GM21786 (cell line): ENCODE measurements around the gene ZNF525.
A peak's percentile ranks its signal among the peaks of the same experiment; 100 is the strongest.
"Not testable (repeated sequence)": the region's sequence is repeated elsewhere in the genome, so short reads cannot be mapped to it uniquely, and the experiment has no call there.

Source experiments
- ATAC-seq: cut with Tn5 transposase; IDR thresholded peaks from one replicate; pipeline ENCODE4 v1.9.1; 2021; ENCODE audit not compliant: unreplicated experiment

Gene ZNF525

DNA sequence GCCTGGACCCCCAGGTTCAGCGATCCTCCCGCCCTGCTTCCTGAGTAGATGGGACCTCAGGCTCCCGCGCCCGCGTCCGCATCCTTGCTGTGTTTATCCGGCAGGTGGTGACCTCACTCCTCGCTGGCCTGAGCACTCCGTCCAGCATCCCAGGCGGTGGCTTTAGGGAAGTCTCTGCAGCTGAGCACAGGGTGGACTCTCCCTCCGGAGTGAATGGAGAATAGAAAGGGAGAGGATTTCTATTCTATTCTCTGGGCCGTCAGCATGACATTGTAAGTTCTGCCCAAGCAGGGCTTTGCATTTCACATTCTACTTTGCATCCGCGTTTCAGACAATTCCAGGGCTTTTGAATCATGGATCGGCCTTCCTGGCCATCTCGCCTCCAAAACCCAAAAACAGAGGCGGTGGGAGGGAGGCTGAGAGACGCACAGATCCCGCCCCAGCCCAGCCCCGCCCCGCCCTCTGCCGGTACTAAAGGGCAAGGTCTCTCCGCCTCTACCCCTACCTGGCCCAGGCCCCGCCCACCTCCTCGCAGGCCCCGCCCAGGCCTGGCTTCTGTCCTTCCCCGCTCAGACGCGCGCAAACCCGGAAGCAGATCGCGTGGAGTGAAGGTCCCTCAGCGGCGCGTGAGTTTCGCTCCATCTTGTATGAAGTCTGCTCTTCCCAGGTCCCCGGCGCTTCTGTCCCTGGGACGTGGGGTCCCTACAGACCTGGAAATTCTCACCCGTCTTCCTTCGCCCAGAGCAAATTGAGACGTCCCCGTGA, at the start of gene ZNF525:
ZNF525 (plus strand) TSS at position 572 of the 765 bp plus-strand sequence. CDS start 6,577 bp downstream, outside the sequence.
- peak; percentile 99 for ATAC-seq

DNA sequence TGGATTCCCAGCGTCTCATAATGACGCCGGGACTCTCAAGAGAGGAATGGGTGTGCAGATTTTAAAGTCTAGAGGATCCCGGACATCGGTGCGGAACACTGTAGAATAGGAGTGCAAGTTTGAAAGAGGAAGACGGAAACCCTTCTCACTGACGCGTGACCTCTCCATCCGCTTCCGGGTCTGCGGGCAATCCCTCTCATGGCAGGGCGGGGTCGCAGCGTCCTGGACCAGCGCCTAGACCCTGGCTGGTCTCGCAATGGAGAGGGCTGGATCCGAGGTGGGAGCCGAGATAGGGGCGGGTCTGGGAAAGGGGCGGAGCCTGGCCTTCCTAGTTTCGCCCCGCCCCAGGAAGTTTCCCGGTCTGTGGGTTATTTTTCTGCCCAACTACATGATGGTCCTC, 36.5 kb upstream of the ZNF525 start:
- ATAC-seq = no peak

GRCh38 chr19:53332484-53332883, 33.0 kb upstream of the ZNF525 start:
- ATAC-seq = no peak

DNA sequence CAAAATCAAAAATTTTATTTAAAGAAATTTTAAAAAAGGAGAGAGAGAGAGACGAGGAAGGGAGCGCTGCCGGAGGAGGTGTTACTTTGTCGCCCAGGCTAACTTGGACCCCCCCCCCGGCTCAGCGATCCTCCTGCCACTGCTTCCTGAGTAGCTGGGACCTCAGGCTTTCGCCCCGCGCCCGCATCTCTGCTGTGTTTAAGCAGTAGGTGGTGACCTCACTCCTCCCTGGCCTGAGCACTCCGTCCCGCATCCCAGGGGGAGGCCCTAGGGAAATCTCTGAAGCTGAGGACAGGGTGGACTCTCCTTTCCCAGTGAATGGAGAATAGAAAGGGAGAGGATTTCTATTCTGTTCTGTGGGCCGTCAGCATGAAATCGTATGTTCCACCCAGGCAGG, 32.4 kb upstream of the ZNF525 start:
- ATAC-seq = peak; percentile 18

DNA sequence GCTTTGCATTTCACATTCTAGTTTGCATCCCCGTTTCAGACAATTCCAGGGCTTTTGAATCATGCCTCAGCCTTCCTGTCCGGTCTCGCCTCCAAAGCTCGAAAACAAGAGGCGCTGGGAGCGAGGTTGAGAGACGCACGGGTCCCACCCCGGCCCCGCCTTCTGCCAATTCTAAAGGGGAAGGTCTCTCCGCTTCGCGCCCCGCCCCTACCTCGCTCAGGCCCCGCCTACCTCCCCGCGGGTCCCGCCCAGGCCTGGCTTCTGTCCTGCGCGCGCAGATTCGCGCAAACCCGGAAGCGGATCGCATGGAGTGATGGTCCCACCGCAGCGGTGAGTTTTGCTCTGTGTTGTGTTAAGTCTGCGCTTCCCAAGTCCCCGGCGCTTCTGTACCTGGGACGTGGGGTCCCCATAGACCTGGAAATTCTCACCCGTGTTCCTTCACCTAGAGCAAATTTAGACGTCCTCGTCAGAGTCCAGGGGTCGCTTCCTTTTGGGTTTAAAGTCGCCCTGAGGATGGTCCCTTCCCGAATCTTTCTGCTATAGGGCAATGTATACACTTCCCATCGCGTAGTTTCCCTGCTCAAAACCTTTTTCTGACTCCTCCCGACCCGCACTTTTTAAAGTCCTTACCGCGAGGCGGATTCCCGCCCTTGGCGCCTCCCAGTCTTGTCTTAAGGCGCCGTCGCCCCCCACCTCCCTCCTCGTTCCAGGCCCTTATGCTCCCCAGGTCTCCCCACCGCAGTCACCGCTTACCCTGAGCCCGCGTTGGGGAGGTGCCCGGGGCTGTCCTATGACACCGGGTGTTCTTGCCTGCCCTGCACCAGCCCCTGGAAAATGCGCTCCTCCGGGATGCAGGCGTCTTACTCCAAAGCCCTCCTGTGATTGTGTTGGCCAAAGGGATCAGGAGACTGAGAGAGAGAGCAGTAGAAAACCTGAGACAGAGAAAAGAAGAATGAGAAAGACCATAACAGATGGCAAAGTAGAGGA, 31.7 kb upstream of the ZNF525 start, which contains the start of gene ZNF845:
ZNF845 (plus strand) TSS at position 287 of the 987 bp plus-strand sequence. CDS start 7,559 bp downstream, outside the sequence.
- ATAC-seq = peak; percentile 94

DNA sequence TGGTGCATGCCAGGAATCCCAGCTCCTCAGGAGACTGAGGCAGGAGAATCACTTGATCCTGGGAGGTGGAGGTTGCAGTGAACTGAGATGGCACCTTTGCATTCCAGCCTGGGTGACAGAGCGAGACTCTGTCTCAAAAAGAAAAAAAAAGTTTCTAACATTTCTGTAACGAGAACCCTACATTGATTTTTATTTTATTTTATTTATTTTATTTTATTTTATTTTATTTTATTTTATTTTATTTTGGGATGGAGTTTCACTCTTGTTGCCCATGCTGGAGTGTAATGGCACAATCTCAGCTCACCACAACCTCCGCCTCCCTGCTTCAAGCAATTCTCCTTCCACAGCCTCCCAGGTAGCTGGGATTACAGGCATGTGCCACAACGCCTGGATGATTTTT, 21.1 kb upstream of the ZNF525 start:
- not testable (repeated sequence) for ATAC-seq

- ATAC-seq = no peak
Measured at GRCh38 chr19:53355739-53356138, 9.8 kb upstream of the ZNF525 start.

DNA sequence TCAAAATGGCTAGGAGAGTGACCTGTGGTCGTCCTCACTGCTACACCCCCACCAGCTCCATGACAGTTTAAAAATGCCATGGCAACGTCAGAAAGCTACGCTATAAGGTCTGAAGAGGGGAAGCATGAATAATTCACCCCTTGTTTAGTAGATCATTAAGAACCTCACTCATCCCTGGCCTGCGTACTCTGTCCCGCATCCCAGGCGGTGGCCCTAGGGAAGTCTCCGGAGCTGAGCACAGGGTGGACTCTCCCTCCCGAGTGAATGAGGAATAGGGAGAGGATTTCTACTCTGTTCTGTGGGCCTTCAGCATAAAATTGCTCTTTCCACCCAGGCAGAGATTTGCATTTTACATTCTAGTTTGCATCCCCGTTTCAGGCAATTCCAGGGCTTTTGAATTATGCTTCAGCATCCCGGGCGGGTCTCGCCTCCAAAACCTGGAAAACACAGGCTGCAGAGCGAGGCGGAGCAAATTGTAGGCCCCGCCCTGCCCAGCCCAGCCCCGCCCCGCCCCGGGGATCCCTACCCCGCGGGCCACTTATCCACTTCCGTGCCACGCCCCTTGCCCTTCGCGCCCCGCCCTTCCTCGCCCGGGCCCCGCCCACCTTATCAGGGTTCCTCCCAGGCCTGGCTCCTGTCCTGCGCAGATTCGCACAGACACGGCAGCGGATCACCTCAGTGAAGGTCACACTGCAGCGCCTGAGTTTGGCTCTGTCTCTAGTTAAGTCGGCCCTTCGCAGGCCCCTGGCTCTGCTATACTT, 7.5 kb upstream of the ZNF525 start:
- no peak for ATAC-seq

- not testable (repeated sequence) for ATAC-seq
Measured at GRCh38 chr19:53360056-53360455, 5.4 kb upstream of the ZNF525 start.

- ATAC-seq = peak; percentile 39
Measured at GRCh38 chr19:53365899-53366493, 491 bp downstream of the ZNF525 start.

DNA sequence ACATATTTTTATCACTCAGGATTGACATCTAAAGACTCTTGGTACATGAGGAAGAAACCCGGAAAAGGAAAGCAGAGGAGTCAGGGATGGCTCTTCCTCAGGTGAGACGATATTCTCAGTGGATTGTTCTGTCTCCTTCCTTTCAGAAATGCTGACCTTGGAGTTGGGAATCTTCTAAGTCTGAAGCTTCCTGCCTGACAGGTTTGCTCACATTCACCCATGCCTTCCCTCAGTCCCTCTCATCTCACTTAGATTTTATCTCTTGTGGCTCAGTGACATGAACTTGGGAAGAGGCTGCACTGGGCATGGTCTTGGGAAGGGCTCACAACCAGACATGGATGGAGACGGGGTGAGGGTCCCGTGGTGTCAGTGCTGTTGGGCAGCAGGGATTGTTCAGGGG, 6.7 kb downstream of the ZNF525 start:
- no peak for ATAC-seq

DNA sequence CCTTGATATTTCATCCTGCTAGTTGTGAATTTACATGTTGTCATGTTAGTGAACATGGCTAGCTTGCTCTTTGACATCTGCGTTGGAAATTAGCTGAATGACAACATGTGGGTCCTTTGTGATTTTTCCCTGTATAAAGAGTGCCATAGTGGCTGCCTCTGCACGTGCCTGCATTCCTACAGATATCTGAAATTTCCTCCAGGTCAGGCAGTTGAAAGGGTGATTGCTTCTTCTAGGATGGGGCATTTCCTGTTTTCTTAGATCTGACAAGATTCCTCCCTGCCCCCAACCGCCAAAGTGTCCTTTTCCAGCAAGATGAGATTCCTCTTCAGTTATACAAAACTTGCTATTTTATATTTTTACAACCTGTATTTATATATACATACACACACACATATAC, 8.8 kb downstream of the ZNF525 start:
- ATAC-seq = no peak

DNA sequence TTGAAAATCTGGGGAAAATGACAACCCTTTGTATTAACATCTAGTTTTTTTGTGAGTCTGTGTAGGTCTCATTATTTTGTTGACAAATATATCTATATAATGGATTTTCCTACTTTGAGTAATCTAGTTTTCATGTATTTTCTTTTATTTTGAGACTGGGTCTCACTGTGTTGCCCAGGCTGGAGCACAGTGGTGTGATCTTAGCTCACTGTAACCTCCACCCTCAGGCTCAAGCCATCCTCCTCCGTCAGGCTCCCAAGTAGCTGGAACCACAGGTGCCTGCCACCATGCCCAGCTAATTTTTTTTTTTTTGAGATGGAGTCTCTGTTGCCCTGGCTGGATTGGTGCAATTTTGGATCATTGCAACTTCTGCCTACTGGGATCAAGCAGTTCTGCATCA, 9.2 kb downstream of the ZNF525 start:
- ATAC-seq = no peak

- ATAC-seq = no peak
Measured at GRCh38 chr19:53381376-53381775, 15.9 kb downstream of the ZNF525 start.

DNA sequence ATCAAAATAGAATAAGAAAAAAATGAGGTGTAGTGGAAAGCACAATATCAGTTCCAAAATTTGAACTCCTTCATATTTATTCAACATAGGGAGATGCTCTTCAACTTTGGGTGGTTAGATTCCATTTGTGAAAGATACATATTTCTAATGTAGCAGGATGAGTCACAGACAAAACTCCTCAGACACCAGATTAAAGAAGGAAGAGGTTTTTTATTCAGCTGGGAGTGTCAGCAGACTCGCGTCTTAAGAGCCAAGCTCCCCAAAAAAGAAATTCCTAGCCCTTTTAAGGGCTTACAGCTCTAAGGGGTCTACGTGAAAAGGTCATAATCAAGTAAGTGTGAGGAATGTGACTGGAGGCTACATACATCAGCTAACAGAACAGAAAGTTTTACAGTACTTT, 22.7 kb downstream of the ZNF525 start:
- no peak for ATAC-seq

- no peak for ATAC-seq
Measured at GRCh38 chr19:53388904-53389303, 23.4 kb downstream of the ZNF525 start.

- ATAC-seq = no peak
Measured at GRCh38 chr19:53389571-53389970, 24.1 kb downstream of the ZNF525 start.

DNA sequence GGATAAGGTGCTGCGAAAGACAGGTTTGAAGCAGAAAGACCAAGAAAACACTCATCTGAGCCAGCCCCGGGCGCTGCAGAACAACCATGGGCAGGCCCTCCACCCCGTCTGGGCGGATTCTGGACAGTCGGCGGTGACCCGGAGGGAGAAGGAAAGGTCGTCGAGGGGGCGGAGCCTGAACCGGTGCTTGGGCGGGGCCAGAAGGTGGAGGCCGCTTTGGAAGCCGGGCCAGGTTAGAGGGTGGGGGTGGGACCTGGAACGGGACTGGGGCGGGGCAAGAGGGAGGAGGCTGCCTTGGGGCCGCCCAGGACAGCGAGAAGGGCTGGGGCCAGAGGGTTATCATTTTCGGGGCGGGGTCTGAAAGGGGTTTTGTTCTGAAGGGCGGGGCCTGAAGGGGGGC, 24.5 kb downstream of the ZNF525 start:
- no peak for ATAC-seq

DNA sequence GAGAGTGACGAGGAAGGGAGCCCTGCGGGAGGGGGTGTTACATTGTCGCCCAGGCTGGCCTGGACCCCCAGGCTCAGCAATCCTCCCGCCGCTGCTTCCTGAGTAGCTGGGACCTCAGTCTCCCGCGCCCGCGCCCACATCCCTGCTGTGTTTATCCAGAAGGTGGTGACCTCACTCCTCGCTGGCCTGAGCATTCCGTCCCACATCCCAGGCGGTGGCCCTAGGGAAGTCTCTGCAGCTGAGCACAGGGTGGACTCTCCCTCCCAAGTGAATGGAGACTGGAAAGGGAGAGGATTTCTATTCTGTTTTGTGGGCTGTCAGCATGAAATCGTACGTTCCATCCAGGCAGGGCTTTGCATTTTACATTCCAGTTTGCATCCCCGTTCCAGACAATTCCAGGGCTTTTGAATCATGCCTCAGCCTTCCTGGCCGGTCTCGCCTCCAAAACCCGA, 29.0 kb downstream of the ZNF525 start:
- ATAC-seq = no peak
